Stimulated activated CD4-positive, alpha-beta T cell treated with anti-CD3 and anti-CD28 coated beads, Interleukin-2, amount 100 ng/mL, for 4 hours (primary cell): ENCODE results near the gene CHD3.
"Not testable (repeated sequence)": the region's sequence is repeated elsewhere in the genome, so short reads cannot be mapped to it uniquely, and the experiment has no call there.

ENCODE experiments used
- DNase-seq: peaks from one replicate; pipeline ENCODE4 v3.0.0-alpha.2; 2020; ENCODE audit warnings: low read depth

CHD3 gene

GRCh38 chr17:7849751-7850504, 38.7 kb upstream of the CHD3 start:
- DNase-seq = no peak

DNA sequence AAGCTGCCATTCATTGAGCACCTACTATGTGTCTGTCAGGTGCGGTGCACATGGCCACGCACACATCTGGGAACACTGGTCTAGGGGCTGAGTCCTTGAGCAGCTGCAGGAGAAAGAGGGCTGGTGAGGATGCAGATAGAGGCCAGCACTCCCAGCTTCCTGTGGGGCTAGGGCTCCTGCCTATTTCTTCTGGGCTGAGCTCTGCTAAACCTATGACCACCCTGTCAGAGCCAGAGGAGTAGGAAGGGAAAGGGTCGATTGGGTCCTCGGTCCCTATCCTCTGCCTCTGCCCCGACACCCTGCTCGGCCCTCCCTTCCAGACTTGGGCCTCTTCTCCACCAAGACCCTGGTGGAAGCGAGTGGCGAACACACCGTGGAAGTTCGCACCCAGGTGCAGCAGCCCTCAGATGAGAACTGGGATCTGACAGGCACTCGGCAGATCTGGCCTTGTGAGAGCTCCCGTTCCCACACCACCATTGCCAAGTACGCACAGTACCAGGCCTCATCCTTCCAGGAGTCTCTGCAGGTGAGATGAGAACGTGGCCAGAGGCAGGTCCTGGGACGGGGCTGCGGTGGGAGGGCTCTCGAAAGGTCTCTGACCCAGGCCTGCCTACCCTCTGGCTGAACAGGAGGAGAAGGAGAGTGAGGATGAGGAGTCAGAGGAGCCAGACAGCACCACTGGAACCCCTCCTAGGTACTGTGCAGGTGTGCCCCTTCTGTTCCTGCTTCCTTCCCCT, 37.7 kb upstream of the CHD3 start:
- DNase-seq = no peak

DNA sequence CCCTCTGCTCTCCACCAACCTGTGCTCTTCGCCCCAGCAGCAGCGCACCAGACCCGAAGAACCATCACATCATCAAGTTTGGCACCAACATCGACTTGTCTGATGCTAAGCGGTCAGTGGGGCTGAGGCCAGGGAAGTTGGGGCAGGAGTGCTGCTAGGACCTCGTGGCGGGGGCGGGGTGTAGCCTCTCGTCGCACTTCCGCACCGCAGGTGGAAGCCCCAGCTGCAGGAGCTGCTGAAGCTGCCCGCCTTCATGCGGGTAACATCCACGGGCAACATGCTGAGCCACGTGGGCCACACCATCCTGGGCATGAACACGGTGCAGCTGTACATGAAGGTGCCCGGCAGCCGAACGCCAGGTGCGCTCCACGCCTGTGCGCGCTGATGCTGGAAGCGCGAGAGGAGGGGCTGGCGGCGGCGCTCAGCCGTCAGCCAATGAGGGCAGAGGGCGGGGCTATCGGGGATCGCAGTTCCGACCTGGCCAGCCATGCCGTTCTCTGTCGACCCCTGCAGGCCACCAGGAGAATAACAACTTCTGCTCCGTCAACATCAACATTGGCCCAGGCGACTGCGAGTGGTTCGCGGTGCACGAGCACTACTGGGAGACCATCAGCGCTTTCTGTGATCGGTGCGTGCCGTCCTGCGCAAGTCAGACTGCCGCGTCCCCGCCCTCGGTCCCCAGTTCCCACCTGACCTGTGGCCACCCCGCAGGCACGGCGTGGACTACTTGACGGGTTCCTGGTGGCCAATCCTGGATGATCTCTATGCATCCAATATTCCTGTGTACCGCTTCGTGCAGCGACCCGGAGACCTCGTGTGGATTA, 36.9 kb upstream of the CHD3 start:
- peak; percentile 86 for DNase-seq

DNA sequence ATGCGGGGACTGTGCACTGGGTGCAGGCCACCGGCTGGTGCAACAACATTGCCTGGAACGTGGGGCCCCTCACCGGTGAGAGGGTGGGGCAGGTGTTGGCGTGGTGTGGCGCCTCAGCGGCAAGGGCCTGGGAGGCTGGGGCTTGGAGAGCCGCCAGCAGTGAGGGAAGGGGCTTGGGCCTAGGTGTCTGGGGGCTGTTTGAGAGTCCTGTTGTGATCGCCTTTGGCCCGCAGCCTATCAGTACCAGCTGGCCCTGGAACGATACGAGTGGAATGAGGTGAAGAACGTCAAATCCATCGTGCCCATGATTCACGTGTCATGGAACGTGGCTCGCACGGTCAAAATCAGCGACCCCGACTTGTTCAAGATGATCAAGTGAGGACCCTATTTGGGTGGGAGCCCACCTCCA, 36.3 kb upstream of the CHD3 start:
- DNase-seq = no peak

GRCh38 chr17:7852919-7853690, 35.5 kb upstream of the CHD3 start:
- no peak for DNase-seq

- DNase-seq = no peak
Measured at GRCh38 chr17:7853691-7854038, 34.9 kb upstream of the CHD3 start.

DNA sequence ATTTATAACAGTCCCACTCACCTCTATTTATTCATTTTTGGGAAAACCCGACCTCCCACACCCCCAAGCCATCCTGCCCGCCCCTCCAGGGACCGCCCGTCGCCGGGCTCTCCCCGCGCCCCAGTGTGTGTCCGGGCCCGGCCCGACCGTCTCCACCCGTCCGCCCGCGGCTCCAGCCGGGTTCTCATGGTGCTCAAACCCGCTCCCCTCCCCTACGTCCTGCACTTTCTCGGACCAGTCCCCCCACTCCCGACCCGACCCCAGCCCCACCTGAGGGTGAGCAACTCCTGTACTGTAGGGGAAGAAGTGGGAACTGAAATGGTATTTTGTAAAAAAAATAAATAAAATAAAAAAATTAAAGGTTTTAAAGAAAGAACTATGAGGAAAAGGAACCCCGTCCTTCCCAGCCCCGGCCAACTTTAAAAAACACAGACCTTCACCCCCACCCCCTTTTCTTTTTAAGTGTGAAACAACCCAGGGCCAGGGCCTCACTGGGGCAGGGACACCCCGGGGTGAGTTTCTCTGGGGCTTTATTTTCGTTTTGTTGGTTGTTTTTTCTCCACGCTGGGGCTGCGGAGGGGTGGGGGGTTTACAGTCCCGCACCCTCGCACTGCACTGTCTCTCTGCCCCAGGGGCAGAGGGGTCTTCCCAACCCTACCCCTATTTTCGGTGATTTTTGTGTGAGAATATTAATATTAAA, 34.4 kb upstream of the CHD3 start:
- DNase-seq = no peak

GRCh38 chr17:7854851-7855659, 33.5 kb upstream of the CHD3 start, which contains the start of gene TMEM88:
TMEM88 (plus strand) TSS chr17:7855066; CDS start chr17:7855075, 9 bp downstream.
- peak; percentile 39 for DNase-seq

DNA sequence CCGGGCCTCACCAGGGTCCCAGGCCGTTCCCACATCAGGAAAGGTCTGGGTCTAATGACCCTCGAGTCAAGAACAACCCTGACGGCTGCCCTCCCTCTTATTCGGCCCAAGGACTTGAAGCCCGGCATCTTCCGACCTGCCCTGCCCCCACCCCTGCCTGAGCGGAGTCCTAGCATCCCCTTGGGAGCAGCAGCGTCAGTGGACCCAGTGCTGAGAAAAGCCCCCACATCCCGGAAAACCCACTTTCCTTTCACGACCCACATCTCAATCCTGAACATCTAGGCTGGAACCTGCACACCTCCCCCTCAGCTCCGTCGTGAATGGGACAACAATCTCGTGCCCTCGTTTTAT, 33.0 kb upstream of the CHD3 start:
- peak; percentile 33 for DNase-seq

DNA sequence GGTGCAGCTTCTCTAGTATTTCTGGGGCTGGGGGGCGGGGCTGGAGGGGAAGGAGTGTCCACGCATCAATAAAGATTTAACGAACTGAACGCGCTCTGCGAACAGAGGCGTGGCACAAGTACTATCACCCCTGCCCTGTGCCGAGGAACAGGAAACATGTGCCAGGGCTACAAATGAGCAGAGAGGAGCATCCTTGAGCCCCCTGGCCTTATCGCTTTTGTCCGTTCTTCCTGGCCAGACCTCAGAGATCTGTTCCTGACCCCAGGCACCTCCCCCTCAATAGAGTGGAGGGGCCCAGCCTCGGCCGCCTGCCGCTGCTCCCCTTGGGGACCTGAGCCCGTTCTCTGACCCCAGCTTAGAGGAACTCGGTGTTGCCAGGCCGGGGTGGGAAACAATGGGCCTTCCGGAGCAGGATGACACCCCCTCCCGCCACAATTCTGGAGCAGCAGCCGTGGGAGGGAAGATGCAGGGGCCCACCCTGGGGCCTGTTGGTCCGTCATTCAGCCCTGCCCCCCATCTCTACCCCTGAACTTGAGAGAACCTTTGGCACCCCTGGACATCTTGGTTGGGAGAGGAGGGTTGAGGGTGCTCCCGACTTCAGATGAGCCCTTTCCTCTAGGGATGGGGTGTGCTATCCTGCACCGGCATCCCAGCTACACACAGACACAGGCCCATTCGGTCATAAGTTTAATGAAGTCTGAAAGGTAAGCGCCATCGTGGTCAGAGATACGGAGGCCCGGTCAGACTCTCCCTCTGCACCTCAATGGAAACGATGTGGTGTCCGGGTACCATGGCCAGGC, 32.4 kb upstream of the CHD3 start:
- DNase-seq = peak; percentile 45

DNA sequence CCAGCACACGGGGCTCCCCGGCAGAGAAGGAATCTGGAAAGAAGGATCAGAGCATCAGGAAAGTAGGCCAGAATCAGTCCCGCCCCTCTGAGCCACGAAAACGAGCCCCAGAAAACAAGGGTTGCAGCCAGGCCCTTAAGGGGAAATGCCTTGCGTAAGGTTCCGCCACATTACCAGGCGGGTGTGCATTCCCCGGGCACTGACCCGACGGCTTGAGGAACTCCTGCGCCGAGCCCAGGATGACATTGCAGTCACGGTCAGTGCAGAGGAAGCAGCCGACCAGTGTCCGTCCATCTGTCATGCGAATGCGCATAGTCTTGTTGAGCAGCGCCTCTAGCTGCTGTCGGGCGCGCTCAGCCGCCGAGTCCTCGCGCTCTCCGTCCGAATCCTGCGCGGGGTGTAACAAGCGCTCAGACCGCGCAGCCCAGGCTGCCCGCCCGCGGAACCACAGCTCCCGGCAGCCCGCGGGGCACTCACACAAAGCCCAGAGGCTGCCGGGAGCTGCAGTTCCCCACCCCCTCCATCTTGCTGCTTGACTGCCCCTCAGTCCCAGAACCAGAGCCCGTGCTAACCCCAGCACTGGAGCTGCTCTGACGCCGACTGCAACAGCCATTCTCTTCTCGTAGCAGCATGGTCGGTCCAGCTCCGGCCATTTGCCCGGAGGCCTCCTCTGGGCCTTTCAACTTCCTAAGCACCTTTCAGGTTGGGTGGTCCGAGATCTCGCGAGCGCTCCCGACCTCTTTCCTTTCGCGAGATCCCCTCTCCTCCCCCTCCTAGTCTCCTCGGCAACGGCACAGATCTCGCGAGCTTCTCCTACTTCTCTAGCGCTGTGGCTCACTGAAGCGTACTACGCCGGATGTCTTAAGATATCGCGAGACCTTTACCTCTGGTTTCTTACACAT, 31.5 kb upstream of the CHD3 start, which contains the start of gene NAA38:
Gene NAA38 (minus strand): TSS at position 749 of the 902 bp plus-strand sequence. CDS start 96 bp downstream, at position 653.
- DNase-seq = peak; percentile 91

- peak; percentile 77 for DNase-seq
Measured at GRCh38 chr17:7857713-7858521, 30.7 kb upstream of the CHD3 start, which contains the start of gene CYB5D1. CYB5D1 (plus strand) TSS chr17:7858003; CDS start chr17:7858135, 132 bp downstream.

- peak; percentile 38 for DNase-seq
Measured at GRCh38 chr17:7858522-7858810, 30.1 kb upstream of the CHD3 start.

GRCh38 chr17:7859028-7859427, 29.6 kb upstream of the CHD3 start:
- no peak for DNase-seq

DNA sequence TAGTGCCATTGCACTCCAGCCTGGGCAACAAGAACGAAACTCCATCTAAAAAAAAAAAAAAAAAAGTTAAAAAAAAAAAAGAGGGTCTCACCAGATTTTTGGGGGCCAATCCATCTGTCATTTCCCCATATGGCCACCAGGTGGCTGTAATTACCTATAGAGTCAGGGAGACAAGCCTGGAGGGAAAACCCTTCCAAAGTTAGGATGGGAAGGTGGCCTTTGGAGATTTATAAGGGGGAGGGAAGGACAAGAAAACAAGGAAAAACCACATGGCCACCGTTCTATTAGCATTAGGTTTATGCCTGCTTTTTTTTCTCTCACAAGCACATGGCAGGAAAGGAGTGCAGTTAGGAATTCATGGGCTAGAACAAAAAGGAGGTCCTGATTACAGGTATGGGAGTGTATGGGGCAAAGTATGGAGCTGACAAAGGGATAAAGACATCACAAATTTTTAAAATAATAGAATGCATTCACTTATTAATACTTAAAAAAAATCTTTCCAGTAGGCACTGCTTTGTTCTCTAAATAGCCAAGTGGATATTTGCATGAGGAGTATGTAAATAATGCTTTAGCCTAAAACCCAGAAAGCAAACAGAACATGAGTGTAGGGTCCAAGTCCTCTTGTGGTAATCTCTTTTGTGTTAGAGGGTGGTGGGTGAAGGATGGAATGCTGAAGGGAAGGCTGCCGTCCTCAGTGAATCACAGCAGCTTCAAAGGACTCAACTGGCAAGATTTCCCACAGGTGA, 25.7 kb upstream of the CHD3 start:
- peak; percentile 24 for DNase-seq

DNA sequence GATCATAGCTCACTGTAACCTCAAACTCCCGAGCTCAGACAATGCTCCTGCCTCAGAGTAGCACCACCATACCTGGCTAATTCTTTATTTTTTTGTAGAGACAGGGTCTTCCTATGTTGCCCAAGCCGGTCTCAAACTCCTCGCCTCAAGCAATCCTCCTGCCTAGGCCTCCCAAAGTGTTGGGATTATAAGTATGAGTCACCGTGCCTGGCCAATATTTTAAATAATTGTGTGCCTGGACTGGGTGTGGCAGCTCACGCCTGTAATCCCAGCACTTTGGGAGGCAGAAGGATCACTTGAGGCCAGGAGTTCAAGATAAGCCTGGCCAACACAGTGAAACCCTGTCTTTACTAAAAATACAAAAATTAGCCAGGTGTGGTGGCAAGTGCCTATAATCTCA, 24.2 kb upstream of the CHD3 start:
- not testable (repeated sequence) for DNase-seq
